ENCODE measurements around the gene PDE3B. TPM values are rescaled to one million over a fixed set of nuclear protein-coding genes. Genes with fewer than 3 reads are reported as not detected.

PDE3B gene
- total RNA-seq, 1 donor from 2014 or later = 4.0 TPM

DNA sequence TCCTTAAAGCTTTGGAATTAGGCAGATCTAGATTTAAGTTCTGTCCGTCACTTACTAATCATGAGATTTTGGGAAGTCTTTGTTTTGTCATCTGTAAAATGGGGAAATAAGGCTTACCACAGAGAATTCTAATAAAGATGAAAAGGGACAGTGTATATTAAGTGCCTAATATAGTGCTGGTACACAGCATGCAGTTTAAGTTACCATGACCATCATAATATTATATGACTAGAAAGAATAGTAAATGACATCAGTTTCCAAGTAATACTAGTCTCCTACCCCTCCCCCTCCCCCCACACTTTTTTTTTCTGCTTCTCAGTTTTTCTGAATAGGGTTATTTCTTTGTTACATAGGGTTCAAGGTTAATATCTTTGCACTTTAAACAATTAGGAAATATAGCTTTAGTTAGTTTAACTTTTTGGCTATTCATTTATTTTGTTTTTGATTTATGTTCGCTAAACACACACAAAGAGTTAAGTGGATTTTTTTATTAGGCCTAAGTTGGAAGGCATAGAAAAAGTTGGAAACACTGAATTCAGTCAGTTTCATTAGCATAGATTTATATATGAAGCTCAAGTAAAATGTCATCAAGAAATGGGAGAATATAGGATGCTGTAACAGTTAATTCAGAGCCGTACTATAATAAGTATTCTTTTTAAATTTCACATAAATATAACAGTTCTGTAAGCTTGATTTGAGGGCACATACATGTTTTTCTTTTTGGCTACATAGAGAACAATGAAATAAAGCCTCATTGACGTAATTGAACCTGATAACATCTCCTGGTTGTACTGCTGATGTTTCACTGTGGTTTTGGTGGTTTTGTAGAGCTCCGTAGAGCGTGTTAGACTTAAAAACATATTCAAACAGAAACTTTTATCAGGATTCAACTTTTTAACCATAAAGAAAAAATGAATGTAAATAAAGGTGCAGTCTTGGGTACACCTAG lies 121.2 kb downstream of the PDE3B start:
- TF ChIP-seq, protein P1, sequence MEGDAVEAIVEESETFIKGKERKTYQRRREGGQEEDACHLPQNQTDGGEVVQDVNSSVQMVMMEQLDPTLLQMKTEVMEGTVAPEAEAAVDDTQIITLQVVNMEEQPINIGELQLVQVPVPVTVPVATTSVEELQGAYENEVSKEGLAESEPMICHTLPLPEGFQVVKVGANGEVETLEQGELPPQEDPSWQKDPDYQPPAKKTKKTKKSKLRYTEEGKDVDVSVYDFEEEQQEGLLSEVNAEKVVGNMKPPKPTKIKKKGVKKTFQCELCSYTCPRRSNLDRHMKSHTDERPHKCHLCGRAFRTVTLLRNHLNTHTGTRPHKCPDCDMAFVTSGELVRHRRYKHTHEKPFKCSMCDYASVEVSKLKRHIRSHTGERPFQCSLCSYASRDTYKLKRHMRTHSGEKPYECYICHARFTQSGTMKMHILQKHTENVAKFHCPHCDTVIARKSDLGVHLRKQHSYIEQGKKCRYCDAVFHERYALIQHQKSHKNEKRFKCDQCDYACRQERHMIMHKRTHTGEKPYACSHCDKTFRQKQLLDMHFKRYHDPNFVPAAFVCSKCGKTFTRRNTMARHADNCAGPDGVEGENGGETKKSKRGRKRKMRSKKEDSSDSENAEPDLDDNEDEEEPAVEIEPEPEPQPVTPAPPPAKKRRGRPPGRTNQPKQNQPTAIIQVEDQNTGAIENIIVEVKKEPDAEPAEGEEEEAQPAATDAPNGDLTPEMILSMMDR (IDR thresholded peaks at IDR 0.05; ENCODE audit: unreplicated experiment) = no peak
- Mint-ChIP-seq H3K27ac (ENCODE audit: unreplicated experiment) (no peak overlapping the region), H3K4me3 (ENCODE audit: unreplicated experiment) (no peak overlapping the region), H3K4me1 (ENCODE audit: unreplicated experiment) (no peaks in the 10 kb centered on the region), H3K9me3 (ENCODE audit: unreplicated experiment) (no peaks in the 10 kb centered on the region), H3K36me3 (ENCODE audit: low read depth, unreplicated experiment) (no peaks in the 10 kb centered on the region), H3K27me3 (ENCODE audit: unreplicated experiment) (no peaks in the 10 kb centered on the region)
- DNase-seq (ENCODE audit: low spot score) = no peak

DNA sequence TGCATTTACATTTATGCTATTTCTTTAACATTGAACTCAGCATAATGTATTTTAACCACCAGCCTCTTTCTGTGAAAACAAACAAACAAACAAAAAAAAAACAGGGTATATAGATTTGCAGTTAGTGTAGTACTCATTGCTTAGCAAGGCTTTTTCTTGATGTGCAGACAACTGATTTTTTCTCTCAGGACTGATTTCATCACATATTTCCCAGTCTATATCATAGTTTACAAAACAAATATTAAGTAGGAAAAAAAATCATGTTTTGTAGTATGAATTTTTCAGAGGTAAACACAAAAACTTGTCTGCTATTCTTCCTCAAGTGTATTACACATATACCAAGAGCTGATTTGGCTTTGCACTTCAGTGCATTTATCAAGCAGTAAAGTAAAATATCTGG lies 123.0 kb downstream of the PDE3B start:
- H3K9me3 Mint-ChIP-seq (ENCODE audit: unreplicated experiment) = no peaks in the 10 kb centered on the region
- no peak overlapping the region for H3K27ac Mint-ChIP-seq (ENCODE audit: unreplicated experiment)
- H3K27me3 Mint-ChIP-seq (ENCODE audit: unreplicated experiment) = no peaks in the 10 kb centered on the region
- H3K4me1 Mint-ChIP-seq (ENCODE audit: unreplicated experiment) = no peaks in the 10 kb centered on the region
- DNase-seq (ENCODE audit: low spot score) = no peak
- H3K36me3 Mint-ChIP-seq (ENCODE audit: low read depth, unreplicated experiment) = no peaks in the 10 kb centered on the region
- TF ChIP-seq, protein P1 (IDR thresholded peaks at IDR 0.05; ENCODE audit: unreplicated experiment) = no peak
- no peak overlapping the region for H3K4me3 Mint-ChIP-seq (ENCODE audit: unreplicated experiment)

- no peaks in the 10 kb centered on the region for H3K36me3 Mint-ChIP-seq (ENCODE audit: low read depth, unreplicated experiment)
- no peaks in the 10 kb centered on the region for H3K27me3 Mint-ChIP-seq (ENCODE audit: unreplicated experiment)
- DNase-seq (ENCODE audit: low spot score) = no peak
- TF ChIP-seq, protein P1 (IDR thresholded peaks at IDR 0.05; ENCODE audit: unreplicated experiment) = no peak
- H3K27ac Mint-ChIP-seq (ENCODE audit: unreplicated experiment) = no peak overlapping the region
- H3K4me1 Mint-ChIP-seq (ENCODE audit: unreplicated experiment) = no peaks in the 10 kb centered on the region
- H3K4me3 Mint-ChIP-seq (ENCODE audit: unreplicated experiment) = no peak overlapping the region
- H3K9me3 Mint-ChIP-seq (ENCODE audit: unreplicated experiment) = no peaks in the 10 kb centered on the region
These were observed 125.1 kb downstream of the PDE3B start for GRCh38 chr11:14768526-14769188.

DNA sequence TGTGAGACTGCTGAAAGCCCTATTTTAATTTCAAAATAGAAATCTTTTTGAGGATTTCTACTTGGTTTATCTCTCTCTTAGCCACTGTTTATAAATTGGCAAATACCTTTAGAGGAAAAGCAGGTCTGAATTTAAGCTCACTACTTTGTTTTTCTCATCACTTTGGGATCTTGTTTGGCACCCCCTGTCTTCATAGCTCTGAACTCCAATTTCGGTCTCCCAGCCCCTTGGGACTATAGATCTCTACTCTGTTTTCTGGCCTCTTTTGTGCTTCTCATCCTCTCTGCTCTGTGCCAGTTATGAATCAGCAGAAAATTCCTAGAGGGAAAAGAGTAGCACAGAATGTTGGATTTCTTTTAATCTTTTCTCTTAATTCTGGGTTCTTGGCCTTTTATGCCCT lies 130.2 kb downstream of the PDE3B start:
- no peaks in the 10 kb centered on the region for H3K27me3 Mint-ChIP-seq (ENCODE audit: unreplicated experiment)
- no peaks in the 10 kb centered on the region for H3K9me3 Mint-ChIP-seq (ENCODE audit: unreplicated experiment)
- peaks cover 9% of the 10 kb centered on the region for H3K36me3 Mint-ChIP-seq (ENCODE audit: low read depth, unreplicated experiment)
- no peak overlapping the region for H3K27ac Mint-ChIP-seq (ENCODE audit: unreplicated experiment)
- H3K4me1 Mint-ChIP-seq (ENCODE audit: unreplicated experiment) = no peaks in the 10 kb centered on the region
- TF ChIP-seq, protein P1 (IDR thresholded peaks at IDR 0.05; ENCODE audit: unreplicated experiment) = no peak
- H3K4me3 Mint-ChIP-seq (ENCODE audit: unreplicated experiment) = no peak overlapping the region
- DNase-seq (ENCODE audit: low spot score) = peak; percentile 5

DNA sequence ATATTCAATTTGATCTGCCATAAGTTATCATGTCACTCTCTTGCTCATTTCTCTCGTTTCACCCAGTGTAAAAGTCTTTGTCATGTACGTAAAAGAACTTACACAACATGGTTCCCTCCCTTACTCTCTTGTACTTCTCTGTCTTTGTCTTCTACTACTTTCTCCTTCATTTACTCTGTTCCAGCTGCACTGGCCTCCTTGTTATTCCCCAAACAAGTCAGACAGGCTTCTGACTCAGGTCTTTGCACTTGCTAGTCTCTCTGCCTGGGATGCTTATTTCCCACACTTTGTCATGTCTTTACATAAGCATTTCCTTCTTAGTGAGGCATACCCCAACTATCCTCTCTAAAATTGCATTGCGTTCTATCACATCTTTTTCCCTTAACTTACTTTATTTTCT lies 131.1 kb downstream of the PDE3B start:
- DNase-seq (ENCODE audit: low spot score) = no peak

More for the DNA sequence above, 131.1 kb downstream of the PDE3B start:
- no peaks in the 10 kb centered on the region for H3K4me1 Mint-ChIP-seq (ENCODE audit: unreplicated experiment)
- H3K9me3 Mint-ChIP-seq (ENCODE audit: unreplicated experiment) = no peaks in the 10 kb centered on the region
- H3K4me3 Mint-ChIP-seq (ENCODE audit: unreplicated experiment) = no peak overlapping the region
- H3K27me3 Mint-ChIP-seq (ENCODE audit: unreplicated experiment) = peaks cover 2% of the 10 kb centered on the region
- no peak overlapping the region for H3K27ac Mint-ChIP-seq (ENCODE audit: unreplicated experiment)
- peaks cover 9% of the 10 kb centered on the region for H3K36me3 Mint-ChIP-seq (ENCODE audit: low read depth, unreplicated experiment)
- TF ChIP-seq, protein P1 (IDR thresholded peaks at IDR 0.05; ENCODE audit: unreplicated experiment) = no peak
